ENCODE results near the gene POLR3K.

The POLR3K gene

GRCh38 chr16:71540-72401, 18.4 kb upstream of the POLR3K start:
- Histone ChIP-seq H3K4me3 (ENCODE audit: insufficient read depth, low read depth, low read length, poor library complexity, severe bottlenecking) (no peak overlapping the region), H3K27me3 (replicated peaks; ENCODE audit: control insufficient read depth, insufficient read depth, low read length, poor library complexity, severe bottlenecking) (peaks cover 7% of the 10 kb centered on the region), H3K4me1 (ENCODE audit: control insufficient read depth, insufficient read depth, low read length, poor library complexity, severe bottlenecking) (peaks cover 8% of the 10 kb centered on the region), H3K27ac (ENCODE audit: insufficient read depth, low read length, poor library complexity, severe bottlenecking) (no peak overlapping the region), H3K9me3 (ENCODE audit: control insufficient read depth, low read length) (no peaks in the 10 kb centered on the region), H3K36me3 (ENCODE audit: control insufficient read depth, insufficient read depth, low read length) (no peaks in the 10 kb centered on the region)
- DNase-seq, result no peak

- no peak for DNase-seq
- Histone ChIP-seq H3K4me1 (ENCODE audit: control insufficient read depth, insufficient read depth, low read length, poor library complexity, severe bottlenecking) (peaks cover 2% of the 10 kb centered on the region), H3K4me3 (ENCODE audit: insufficient read depth, low read depth, low read length, poor library complexity, severe bottlenecking) (no peak overlapping the region), H3K27me3 (replicated peaks; ENCODE audit: control insufficient read depth, insufficient read depth, low read length, poor library complexity, severe bottlenecking) (peaks cover 7% of the 10 kb centered on the region), H3K36me3 (ENCODE audit: control insufficient read depth, insufficient read depth, low read length) (no peaks in the 10 kb centered on the region), H3K9me3 (ENCODE audit: control insufficient read depth, low read length) (no peaks in the 10 kb centered on the region), H3K27ac (ENCODE audit: insufficient read depth, low read length, poor library complexity, severe bottlenecking) (no peak overlapping the region)
These were observed 17.8 kb upstream of the POLR3K start for GRCh38 chr16:71210-71539.

- no peak overlapping the region for H3K4me3 ChIP-seq (ENCODE audit: insufficient read depth, low read depth, low read length, poor library complexity, severe bottlenecking)
- H3K9me3 ChIP-seq (ENCODE audit: control insufficient read depth, low read length), result no peaks in the 10 kb centered on the region
- peaks cover 6% of the 10 kb centered on the region for H3K4me1 ChIP-seq (ENCODE audit: control insufficient read depth, insufficient read depth, low read length, poor library complexity, severe bottlenecking)
- no peak overlapping the region for H3K27ac ChIP-seq (ENCODE audit: insufficient read depth, low read length, poor library complexity, severe bottlenecking)
- DNase-seq, result no peak
- H3K36me3 ChIP-seq (ENCODE audit: control insufficient read depth, insufficient read depth, low read length), result no peaks in the 10 kb centered on the region
- H3K27me3 ChIP-seq (replicated peaks; ENCODE audit: control insufficient read depth, insufficient read depth, low read length, poor library complexity, severe bottlenecking), result peaks cover 7% of the 10 kb centered on the region
These were observed 15.8 kb upstream of the POLR3K start for GRCh38 chr16:69181-69580.

- Histone ChIP-seq H3K9me3 (ENCODE audit: control insufficient read depth, low read length) (no peaks in the 10 kb centered on the region), H3K4me3 (ENCODE audit: insufficient read depth, low read depth, low read length, poor library complexity, severe bottlenecking) (no peak overlapping the region), H3K4me1 (ENCODE audit: control insufficient read depth, insufficient read depth, low read length, poor library complexity, severe bottlenecking) (peaks cover 6% of the 10 kb centered on the region), H3K27me3 (replicated peaks; ENCODE audit: control insufficient read depth, insufficient read depth, low read length, poor library complexity, severe bottlenecking) (peaks cover 7% of the 10 kb centered on the region), H3K36me3 (ENCODE audit: control insufficient read depth, insufficient read depth, low read length) (no peaks in the 10 kb centered on the region), H3K27ac (ENCODE audit: insufficient read depth, low read length, poor library complexity, severe bottlenecking) (no peak overlapping the region)
- no peak for DNase-seq
These were observed 14.7 kb upstream of the POLR3K start for GRCh38 chr16:67884-68789.

- Histone ChIP-seq H3K4me1 (ENCODE audit: control insufficient read depth, insufficient read depth, low read length, poor library complexity, severe bottlenecking) (peaks cover 6% of the 10 kb centered on the region), H3K4me3 (ENCODE audit: insufficient read depth, low read depth, low read length, poor library complexity, severe bottlenecking) (no peak overlapping the region), H3K9me3 (ENCODE audit: control insufficient read depth, low read length) (no peaks in the 10 kb centered on the region), H3K27me3 (replicated peaks; ENCODE audit: control insufficient read depth, insufficient read depth, low read length, poor library complexity, severe bottlenecking) (peaks cover 7% of the 10 kb centered on the region), H3K36me3 (ENCODE audit: control insufficient read depth, insufficient read depth, low read length) (no peaks in the 10 kb centered on the region), H3K27ac (ENCODE audit: insufficient read depth, low read length, poor library complexity, severe bottlenecking) (no peak overlapping the region)
- DNase-seq, result no peak
These were observed 13.9 kb upstream of the POLR3K start for GRCh38 chr16:67183-67791.

GRCh38 chr16:66309-67182, 13.1 kb upstream of the POLR3K start:
- no peak for DNase-seq
- Histone ChIP-seq H3K27me3 (replicated peaks; ENCODE audit: control insufficient read depth, insufficient read depth, low read length, poor library complexity, severe bottlenecking) (peaks cover 5% of the 10 kb centered on the region), H3K4me1 (ENCODE audit: control insufficient read depth, insufficient read depth, low read length, poor library complexity, severe bottlenecking) (peaks cover 6% of the 10 kb centered on the region), H3K4me3 (ENCODE audit: insufficient read depth, low read depth, low read length, poor library complexity, severe bottlenecking) (no peak overlapping the region), H3K36me3 (ENCODE audit: control insufficient read depth, insufficient read depth, low read length) (no peaks in the 10 kb centered on the region), H3K9me3 (ENCODE audit: control insufficient read depth, low read length) (no peaks in the 10 kb centered on the region), H3K27ac (ENCODE audit: insufficient read depth, low read length, poor library complexity, severe bottlenecking) (no peak overlapping the region)

GRCh38 chr16:65745-66144, 12.3 kb upstream of the POLR3K start:
- Histone ChIP-seq H3K27me3 (replicated peaks; ENCODE audit: control insufficient read depth, insufficient read depth, low read length, poor library complexity, severe bottlenecking) (no peaks in the 10 kb centered on the region), H3K9me3 (ENCODE audit: control insufficient read depth, low read length) (no peaks in the 10 kb centered on the region), H3K27ac (ENCODE audit: insufficient read depth, low read length, poor library complexity, severe bottlenecking) (no peak overlapping the region), H3K36me3 (ENCODE audit: control insufficient read depth, insufficient read depth, low read length) (no peaks in the 10 kb centered on the region), H3K4me3 (ENCODE audit: insufficient read depth, low read depth, low read length, poor library complexity, severe bottlenecking) (no peak overlapping the region), H3K4me1 (ENCODE audit: control insufficient read depth, insufficient read depth, low read length, poor library complexity, severe bottlenecking) (peaks cover 6% of the 10 kb centered on the region)
- peak; percentile 62 to 68 (median 64) for DNase-seq

GRCh38 chr16:64914-65255, 11.5 kb upstream of the POLR3K start:
- Histone ChIP-seq H3K4me1 (ENCODE audit: control insufficient read depth, insufficient read depth, low read length, poor library complexity, severe bottlenecking) (peaks cover 6% of the 10 kb centered on the region), H3K27ac (ENCODE audit: insufficient read depth, low read length, poor library complexity, severe bottlenecking) (no peak overlapping the region), H3K36me3 (ENCODE audit: control insufficient read depth, insufficient read depth, low read length) (no peaks in the 10 kb centered on the region), H3K9me3 (ENCODE audit: control insufficient read depth, low read length) (no peaks in the 10 kb centered on the region), H3K4me3 (ENCODE audit: insufficient read depth, low read depth, low read length, poor library complexity, severe bottlenecking) (no peak overlapping the region), H3K27me3 (replicated peaks; ENCODE audit: control insufficient read depth, insufficient read depth, low read length, poor library complexity, severe bottlenecking) (no peaks in the 10 kb centered on the region)
- DNase-seq, result no peak

GRCh38 chr16:63998-64913, 10.8 kb upstream of the POLR3K start:
- no peak for DNase-seq

More at GRCh38 chr16:63998-64913, 10.8 kb upstream of the POLR3K start:
- peaks cover 6% of the 10 kb centered on the region for H3K4me1 ChIP-seq (ENCODE audit: control insufficient read depth, insufficient read depth, low read length, poor library complexity, severe bottlenecking)
- H3K36me3 ChIP-seq (ENCODE audit: control insufficient read depth, insufficient read depth, low read length), result no peaks in the 10 kb centered on the region
- no peaks in the 10 kb centered on the region for H3K9me3 ChIP-seq (ENCODE audit: control insufficient read depth, low read length)
- H3K27ac ChIP-seq (ENCODE audit: insufficient read depth, low read length, poor library complexity, severe bottlenecking), result no peak overlapping the region
- H3K4me3 ChIP-seq (ENCODE audit: insufficient read depth, low read depth, low read length, poor library complexity, severe bottlenecking), result no peak overlapping the region
- H3K27me3 ChIP-seq (replicated peaks; ENCODE audit: control insufficient read depth, insufficient read depth, low read length, poor library complexity, severe bottlenecking), result no peaks in the 10 kb centered on the region
